ENCODE measurements around the gene WNT3A.

GRCh38 chr1:228035844-228036243 is 29.0 kb downstream of the WNT3A start:
- TF ChIP-seq CTCF (conservative IDR thresholded peaks at IDR 0.05; ENCODE audit: low read depth, low read length): no peak
- TF ChIP-seq NFE2L2 (IDR thresholded peaks at IDR 0.05; ENCODE audit: low read depth, low read length): no peak
- TF ChIP-seq RAD21 (IDR thresholded peaks at IDR 0.05; ENCODE audit: low read length): no peak
